Measurements from ENCODE around the gene NUTM2F. TPM values are rescaled to one million over a fixed set of nuclear protein-coding genes. Genes with fewer than 3 reads are reported as not detected.
"Not testable (repeated sequence)": the region's sequence is repeated elsewhere in the genome, so short reads cannot be mapped to it uniquely, and the experiment has no call there.

The NUTM2F gene
- total RNA-seq, 1 donor from 2014 or later: not detected

DNA sequence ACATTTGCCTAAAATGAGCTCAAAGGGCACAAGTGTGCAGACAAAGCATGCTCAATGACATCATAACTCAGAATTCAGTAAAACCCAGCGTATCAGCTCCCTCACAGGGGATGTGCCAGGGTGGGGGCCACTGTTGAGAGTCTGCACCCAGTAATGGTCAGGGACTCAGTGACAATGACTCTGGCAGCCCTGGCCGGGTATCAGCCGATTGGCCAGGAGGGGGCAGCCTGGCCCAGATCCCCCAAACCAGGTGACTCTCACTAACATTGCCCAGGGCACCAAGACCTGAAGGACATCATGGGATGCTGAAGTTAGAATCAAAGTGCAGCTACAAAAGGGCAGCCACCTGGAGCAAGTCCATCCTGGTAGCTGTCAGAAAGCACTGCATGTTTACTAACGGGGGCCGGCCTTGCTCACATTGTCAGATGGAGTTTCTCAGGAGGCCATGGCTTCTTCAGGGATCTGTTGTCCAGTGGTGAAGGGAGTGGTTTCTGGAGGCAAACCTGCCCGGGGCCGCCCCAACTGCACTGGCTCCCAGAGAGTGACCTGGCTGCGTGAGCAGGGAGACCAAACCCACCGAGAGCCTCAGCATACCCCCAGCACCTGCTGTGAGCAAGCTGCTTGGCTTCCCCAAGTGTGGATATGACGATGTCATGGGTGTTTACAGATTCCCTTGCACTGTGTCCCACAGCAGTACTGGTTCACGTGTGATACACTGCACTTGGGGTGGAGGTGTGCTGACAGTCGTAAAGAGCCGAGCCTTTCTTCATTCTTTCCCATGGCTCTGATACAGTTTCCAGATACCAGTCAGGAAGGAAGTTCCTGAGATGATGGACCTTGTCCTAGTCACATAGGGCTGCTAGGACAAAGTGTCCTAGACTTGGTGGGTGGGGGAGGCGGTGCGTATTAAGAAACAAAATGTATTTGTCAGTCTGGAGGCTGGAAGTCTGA is 13.1 kb downstream of the NUTM2F start:
- peak; percentile 35 for ATAC-seq

- ATAC-seq: no peak
Observed at GRCh38 chr9:94303321-94303720, 25.1 kb downstream of the NUTM2F start.

- ATAC-seq: no peak
Observed at GRCh38 chr9:94302426-94302825, 26.0 kb downstream of the NUTM2F start.

GRCh38 chr9:94301583-94301982 is 26.9 kb downstream of the NUTM2F start:
- no peak for ATAC-seq

GRCh38 chr9:94300470-94301301 is 27.8 kb downstream of the NUTM2F start:
- ATAC-seq: peak; percentile 73

DNA sequence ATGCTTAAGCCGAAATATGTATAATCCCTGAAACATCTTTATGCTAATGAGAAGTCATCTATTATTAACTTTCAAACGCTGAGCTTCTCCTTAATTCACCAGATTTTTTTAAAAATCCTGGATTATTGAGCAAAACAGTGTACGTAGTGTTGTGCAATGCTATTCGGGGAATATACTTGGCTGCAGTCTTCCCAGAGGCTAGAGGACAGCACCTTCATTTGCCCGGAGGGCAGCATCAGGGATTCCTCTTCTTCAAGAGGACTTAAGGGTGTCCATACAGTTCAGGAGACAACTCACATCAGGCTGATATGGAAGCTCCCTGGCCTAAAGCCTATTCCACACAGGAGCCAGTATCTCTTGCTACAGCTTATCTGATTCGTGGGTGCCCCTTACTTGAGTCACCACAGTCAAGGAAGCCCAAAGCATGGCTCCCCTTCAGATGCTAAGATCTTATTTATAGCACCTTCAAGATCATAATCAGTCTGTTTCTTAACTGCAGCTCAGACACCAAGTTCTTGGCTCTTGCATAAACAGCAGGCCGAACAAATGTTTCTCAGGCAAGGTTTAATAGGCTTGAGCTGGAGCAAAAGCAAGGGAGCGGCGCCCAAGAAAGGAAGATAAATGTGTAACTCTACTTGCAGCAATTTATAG is 29.4 kb downstream of the NUTM2F start:
- no peak for ATAC-seq

DNA sequence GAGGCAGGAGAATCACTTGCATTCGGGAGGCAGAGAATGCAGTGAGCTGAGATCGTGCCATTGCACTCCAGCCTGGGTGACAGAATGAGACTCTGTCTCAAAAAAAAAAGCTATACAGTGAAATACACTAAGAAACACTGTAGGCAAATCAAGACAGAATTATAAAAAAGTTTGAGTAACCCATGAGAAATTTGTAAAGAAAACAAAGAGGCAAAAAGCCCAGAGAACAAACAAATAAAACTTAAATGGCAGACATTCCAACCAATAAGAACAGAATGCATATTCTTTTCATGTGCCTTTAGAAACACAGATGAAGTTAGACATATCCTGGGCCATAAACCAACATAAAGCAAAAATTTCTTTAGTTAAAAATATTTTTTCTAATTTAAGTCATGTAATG is 38.8 kb downstream of the NUTM2F start:
- no peak for ATAC-seq

DNA sequence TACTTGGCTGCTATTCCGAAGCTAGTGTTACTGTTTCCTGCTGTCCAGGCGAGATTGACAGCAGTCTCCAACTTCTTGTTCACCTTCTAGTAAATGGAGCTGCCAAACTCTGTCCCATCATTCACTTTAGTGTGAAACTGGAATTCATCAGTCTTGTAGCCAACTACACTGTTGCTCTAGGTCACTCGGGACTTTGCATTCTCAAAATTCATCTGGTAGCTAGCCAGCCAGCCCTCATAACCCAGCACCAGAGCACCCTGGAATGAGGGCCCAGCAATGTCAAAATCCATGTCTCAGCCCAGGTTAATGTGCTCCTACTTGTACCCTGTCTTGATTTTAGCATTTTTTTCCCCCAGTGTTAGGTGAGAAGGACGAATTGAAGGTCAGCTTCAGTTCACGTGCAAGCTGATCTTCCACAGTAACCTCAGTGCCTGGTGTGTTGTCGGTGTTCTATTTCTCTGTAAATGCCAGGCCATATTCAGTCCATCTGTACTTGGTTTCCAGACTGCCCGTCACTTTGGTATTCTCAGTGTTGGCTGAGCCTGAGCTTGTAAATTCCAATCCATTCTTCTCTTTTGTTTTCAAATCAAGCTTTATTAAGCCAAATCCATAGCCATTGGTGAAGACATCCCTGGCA is 40.4 kb downstream of the NUTM2F start:
- ATAC-seq: no peak

DNA sequence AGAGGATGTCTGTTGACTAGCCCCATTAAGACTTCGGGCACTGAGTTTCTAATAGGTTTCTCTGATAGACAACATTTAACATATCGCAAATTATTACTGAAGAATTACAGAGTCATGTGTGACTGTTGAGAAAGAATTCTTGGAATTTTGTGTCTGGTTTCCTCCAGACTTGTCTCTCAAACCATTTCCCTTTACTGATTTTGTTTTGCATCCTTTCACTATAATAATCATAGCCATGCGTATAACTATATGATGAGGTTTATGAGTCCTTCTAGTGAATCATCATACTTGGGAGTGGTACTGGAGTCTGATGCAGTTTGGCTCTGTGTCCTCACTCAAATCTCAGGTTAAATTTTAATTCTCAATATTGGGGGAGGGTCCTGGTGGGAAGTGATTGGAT is 42.3 kb downstream of the NUTM2F start:
- no peak for ATAC-seq

- ATAC-seq: no peak
Observed at GRCh38 chr9:94281101-94281500, 47.3 kb downstream of the NUTM2F start.

GRCh38 chr9:94280409-94280989 is 47.9 kb downstream of the NUTM2F start:
- no peak for ATAC-seq

DNA sequence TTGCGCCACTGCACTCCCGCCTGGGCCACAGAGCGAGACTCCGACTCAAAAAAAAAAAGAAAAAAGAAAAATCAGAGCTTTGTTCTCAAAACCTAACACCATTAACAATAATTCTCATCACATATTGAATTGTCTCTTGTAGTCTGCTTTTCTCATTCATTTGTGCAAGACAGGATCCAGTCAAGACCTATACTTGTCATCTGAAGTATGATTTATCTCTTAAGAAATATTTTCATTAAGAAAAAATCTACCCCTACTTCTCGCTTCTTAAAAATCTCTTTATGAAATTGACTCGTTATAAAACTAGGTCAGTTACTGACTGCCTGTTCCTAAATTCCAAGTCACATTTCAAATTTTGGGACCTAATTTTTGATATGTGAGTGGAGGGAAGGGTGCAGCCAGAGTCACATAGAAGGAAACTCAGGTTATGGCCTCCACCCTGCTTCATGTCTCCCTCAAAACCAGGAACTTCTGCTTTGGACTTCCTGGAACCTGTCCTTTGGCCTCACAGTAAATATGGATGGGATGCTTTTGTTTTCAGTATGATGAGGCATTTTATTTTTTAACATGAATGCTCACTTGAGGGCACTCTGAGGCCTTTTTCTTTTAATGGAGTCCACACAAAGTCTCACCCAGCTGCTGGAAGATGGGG is 50.4 kb downstream of the NUTM2F start:
- ATAC-seq: no peak

DNA sequence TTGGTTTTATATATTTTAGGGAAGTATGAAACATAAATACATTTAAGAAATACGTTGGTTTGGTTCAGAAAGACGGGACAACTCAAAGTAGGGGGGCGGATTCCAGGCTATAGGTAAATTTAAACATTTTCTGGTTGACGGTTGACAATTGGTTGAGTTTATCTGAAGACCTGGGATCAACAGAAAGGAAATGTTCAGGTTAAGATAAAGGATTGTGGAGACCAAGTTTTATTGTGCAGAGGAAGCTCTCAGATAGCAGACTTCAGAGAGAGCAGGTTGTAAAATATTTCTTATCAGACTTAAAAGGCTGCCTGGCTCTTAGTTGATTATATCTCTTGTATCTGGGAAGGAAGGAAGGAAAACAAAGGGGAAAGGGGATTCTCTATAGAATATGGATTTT is 51.4 kb downstream of the NUTM2F start:
- ATAC-seq: not testable (repeated sequence)

DNA sequence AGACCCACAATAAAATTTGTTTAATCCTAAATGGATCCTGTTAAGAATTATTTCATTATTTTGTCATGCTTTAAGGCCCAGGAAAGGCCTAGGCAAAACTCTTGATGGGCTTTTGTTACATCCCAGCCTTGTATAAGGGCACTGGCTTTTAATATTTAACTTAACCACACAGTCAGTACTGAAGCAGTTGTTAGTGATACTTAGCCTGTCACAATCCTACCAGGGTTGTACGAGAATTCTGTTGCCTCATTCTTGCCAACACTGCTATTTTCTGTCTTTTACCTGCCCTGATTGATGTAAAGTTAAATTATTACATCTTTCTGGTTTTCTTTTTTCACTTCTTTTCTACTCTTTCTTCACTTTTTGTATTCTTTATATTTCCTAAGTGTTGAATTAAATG is 58.4 kb downstream of the NUTM2F start:
- ATAC-seq: no peak

DNA sequence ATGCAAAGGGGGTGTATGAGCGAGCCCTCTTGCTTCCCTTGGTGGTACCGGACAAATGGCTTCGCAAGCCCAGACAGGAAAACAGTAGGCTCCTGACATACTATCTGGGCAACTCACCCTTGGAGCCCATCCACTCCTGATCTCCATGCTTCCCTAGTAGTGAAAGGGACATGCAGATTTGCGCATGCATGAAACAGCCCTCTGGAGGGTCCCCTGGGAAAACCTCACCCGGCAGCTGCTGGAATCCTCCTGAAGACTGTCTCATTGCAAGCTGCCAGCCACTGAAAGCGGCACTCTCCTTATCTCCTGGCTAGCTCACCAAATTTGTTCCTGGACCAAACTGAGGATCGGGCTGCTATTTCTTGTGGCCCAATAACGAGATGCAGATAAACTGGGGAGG is 59.2 kb downstream of the NUTM2F start:
- ATAC-seq: no peak

Other genes starting within 250 kb of the NUTM2F start
- gene PTPDC1, start 244.2 kb downstream of the NUTM2F start, total RNA-seq: 1.6 TPM
- gene ZNF169, start 69.3 kb downstream of the NUTM2F start, total RNA-seq: 1.9 TPM
- gene PCAT7, start 226.4 kb upstream of the NUTM2F start, total RNA-seq: not detected